Activated T-cell treated with anti-CD3 and anti-CD28 coated beads, Interleukin-2, amount 50 U/mL, for 72 hours (primary cell): Measurements from ENCODE around the gene TAPBPL. TPM values are rescaled to one million over a fixed set of nuclear protein-coding genes. Genes with fewer than 3 reads are reported as not detected.
"Not testable (repeated sequence)": the region's sequence is repeated elsewhere in the genome, so short reads cannot be mapped to it uniquely, and the experiment has no call there.

Source experiments
- ATAC-seq, 2 donors: fragments of 150-1000 bp; cut with Tn5 transposase; replicated peaks in 1 of 2; 2 replicates each; pipeline ENCODE4 v1.10.0; 2021; ENCODE audit warnings: moderate library complexity in 2 of 2, mild to moderate bottlenecking in 1 of 2
- DNase-seq, 2 donors: peaks; one replicate each; pipeline ENCODE4 v3.0.0; 2021 to 2022; ENCODE audit warnings: mixed read lengths in 1 of 2
- H3K27ac Mint-ChIP-seq: one replicate; pipeline ENCODE4 v1.8.0; 2022; ENCODE audit warnings: mild to moderate bottlenecking, moderate library complexity, mixed read lengths
- H3K27me3 Mint-ChIP-seq: one replicate; pipeline ENCODE4 v1.8.0; 2022; ENCODE audit warnings: low read depth, mixed read lengths
- H3K36me3 Mint-ChIP-seq, 2 donors: one replicate each; pipeline ENCODE4 v1.8.0; 2022; ENCODE audit warnings: mixed read lengths in 2 of 2, mild to moderate bottlenecking in 1 of 2; ENCODE audit not compliant: insufficient read depth in 2 of 2
- H3K4me1 Mint-ChIP-seq: one replicate; pipeline ENCODE4 v1.8.0; 2022; ENCODE audit warnings: low read depth, mixed read lengths
- H3K4me3 Mint-ChIP-seq, 2 donors: one replicate each; pipeline ENCODE4 v1.8.0; 2022; ENCODE audit warnings: mild to moderate bottlenecking in 2 of 2, mixed read lengths in 2 of 2, moderate library complexity in 2 of 2
- H3K9me3 Mint-ChIP-seq, 2 donors: one replicate each; pipeline ENCODE4 v1.8.0; 2022; ENCODE audit warnings: mixed read lengths in 2 of 2
- total RNA-seq, 2 donors: library from RNA; stranded (reverse); gene quantifications; one replicate each; pipeline ENCODE4 v1.2.3, GENCODE V29; 2022

The TAPBPL gene
- total RNA-seq, 2 donors from 2014 or later, result 26.0 to 29.6 TPM

- ATAC-seq (peak; percentile 87), DNase-seq (peak; percentile 95 to 96)
- Mint-ChIP-seq H3K9me3 (no peaks in the 10 kb centered on the region), H3K4me3 (peak within 1 kb of the TSS; percentile 94 to 100), H3K4me1 (peaks cover 58% of the 10 kb centered on the region), H3K27ac (peak within 1 kb of the TSS; percentile 97), H3K27me3 (no peaks in the 10 kb centered on the region), H3K36me3 (peaks cover 9 to 19% of the 10 kb centered on the region in 2 donors)
These were observed 41.8 kb downstream of the TAPBPL start, which contains the start of gene NCAPD2 for GRCh38 chr12:6493497-6494257. NCAPD2 (plus strand) TSS chr12:6494102; CDS start chr12:6495099, 997 bp downstream.

GRCh38 chr12:6494258-6494743 is 42.5 kb downstream of the TAPBPL start:
- H3K27ac Mint-ChIP-seq, result peak overlapping the region; percentile 96
- H3K36me3 Mint-ChIP-seq, result peaks cover 9 to 24% of the 10 kb centered on the region in 2 donors
- H3K9me3 Mint-ChIP-seq, result no peaks in the 10 kb centered on the region
- ATAC-seq (peak; percentile 0 to 2), DNase-seq (peak in 1 of 2 donors; percentile 17)
- H3K4me3 Mint-ChIP-seq, result peak overlapping the region; percentile 94 to 100
- peaks cover 58% of the 10 kb centered on the region for H3K4me1 Mint-ChIP-seq
- no peaks in the 10 kb centered on the region for H3K27me3 Mint-ChIP-seq

GRCh38 chr12:6494968-6495367 is 43.1 kb downstream of the TAPBPL start:
- Mint-ChIP-seq H3K27ac (peak overlapping the region; percentile 96), H3K36me3 (peaks cover 9 to 26% of the 10 kb centered on the region in 2 donors), H3K4me1 (peaks cover 58% of the 10 kb centered on the region), H3K27me3 (no peaks in the 10 kb centered on the region), H3K9me3 (no peaks in the 10 kb centered on the region), H3K4me3 (peak overlapping the region; percentile 94 to 100)
- DNase-seq (no peak), ATAC-seq (no peak)

- H3K27ac Mint-ChIP-seq, result peak overlapping the region; percentile 67
- not testable (repeated sequence) for ATAC-seq, DNase-seq, H3K9me3 Mint-ChIP-seq, H3K27me3 Mint-ChIP-seq
- peaks cover 49% of the 10 kb centered on the region for H3K4me1 Mint-ChIP-seq
- H3K4me3 Mint-ChIP-seq, result peak overlapping the region in 1 of 2 donors; percentile 2
- peaks cover 7 to 20% of the 10 kb centered on the region in 2 donors for H3K36me3 Mint-ChIP-seq
These were observed 45.4 kb downstream of the TAPBPL start for GRCh38 chr12:6497291-6497690.

DNA sequence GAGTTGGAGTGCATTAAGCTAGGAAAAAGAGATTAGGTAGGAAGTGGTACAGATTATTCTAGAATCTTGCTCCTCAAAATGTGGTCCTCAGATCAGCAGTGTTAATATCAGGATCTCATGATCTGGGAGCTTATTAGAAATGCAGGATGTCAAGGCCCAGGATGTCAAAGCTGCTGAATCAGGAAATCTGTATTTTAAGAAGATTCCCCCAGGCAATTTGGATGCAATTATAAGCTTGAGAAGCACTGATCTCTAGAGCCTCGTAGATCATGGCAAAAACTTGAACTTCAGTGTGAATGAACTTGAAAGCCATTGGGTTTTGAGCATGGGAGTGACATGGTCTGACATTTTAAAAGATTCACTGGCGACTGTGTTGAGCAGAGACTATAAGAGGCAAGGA is 48.6 kb downstream of the TAPBPL start:
- Mint-ChIP-seq H3K27me3 (no peaks in the 10 kb centered on the region), H3K27ac (no peak overlapping the region), H3K4me3 (no peak overlapping the region), H3K9me3 (no peaks in the 10 kb centered on the region), H3K4me1 (peaks cover 26% of the 10 kb centered on the region), H3K36me3 (peaks cover 2 to 18% of the 10 kb centered on the region in 2 donors)
- no peak for DNase-seq
- no peak for ATAC-seq

DNA sequence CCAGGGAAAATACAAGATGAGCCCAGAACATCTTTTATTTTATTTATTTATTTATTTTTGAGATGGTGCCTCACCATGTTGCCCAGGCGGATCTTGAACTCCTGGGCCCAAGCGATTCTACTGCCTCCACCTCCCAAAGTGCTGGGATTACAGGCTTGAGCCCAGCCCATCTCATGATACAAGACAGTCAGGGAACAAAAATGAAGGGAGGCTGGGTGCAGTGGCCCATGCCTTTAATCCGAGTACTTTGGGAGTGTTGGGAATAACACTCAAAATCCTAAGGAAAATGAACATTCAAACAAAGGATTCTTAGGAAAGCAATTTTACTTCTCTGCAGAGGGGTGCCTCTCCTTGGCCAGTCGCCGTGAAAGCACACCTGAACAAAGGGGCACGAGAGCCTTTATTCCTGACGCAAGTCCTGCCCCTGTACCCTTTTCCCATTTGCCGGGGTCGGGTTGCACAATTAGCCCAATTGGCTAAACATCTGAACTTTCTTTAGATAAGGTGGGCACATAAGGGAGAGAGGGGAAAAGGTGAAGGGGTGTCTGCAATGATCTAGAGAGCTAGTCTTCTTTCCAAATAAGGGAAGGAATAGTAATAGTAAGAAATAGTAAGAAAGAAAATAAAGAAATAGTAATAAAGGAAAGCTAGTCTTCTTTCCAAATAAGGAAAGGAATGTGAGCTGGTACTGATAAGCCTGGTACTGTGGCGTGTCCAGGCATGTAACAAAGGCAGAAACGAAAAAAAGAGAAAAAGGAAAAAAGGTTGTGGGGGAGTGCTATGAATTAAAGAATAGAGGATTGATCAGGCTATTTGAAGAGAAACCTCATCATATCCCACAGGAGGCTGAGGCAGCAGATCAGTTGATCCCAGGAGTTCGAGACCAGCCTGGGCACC is 55.5 kb downstream of the TAPBPL start:
- Mint-ChIP-seq H3K4me1 (peaks cover 9% of the 10 kb centered on the region), H3K9me3 (no peaks in the 10 kb centered on the region), H3K27ac (no peak overlapping the region), H3K27me3 (no peaks in the 10 kb centered on the region), H3K4me3 (no peak overlapping the region), H3K36me3 (peaks cover 17 to 32% of the 10 kb centered on the region in 2 donors)
- DNase-seq (no peak), ATAC-seq (no peak)

GRCh38 chr12:6508087-6508486 is 56.2 kb downstream of the TAPBPL start:
- no peak for ATAC-seq
- Mint-ChIP-seq H3K4me3 (no peak overlapping the region), H3K9me3 (no peaks in the 10 kb centered on the region), H3K36me3 (peaks cover 24 to 40% of the 10 kb centered on the region in 2 donors), H3K4me1 (peaks cover 9% of the 10 kb centered on the region), H3K27ac (no peak overlapping the region), H3K27me3 (no peaks in the 10 kb centered on the region)
- no peak for DNase-seq

Other genes starting within 250 kb of the TAPBPL start
- gene PLEKHG6, start 141.4 kb upstream of the TAPBPL start, total RNA-seq, result not detected
- gene TNFRSF1A, start 110.0 kb upstream of the TAPBPL start, total RNA-seq, result 10 to 100 TPM; 48.4 to 52.1 TPM
- gene SCNN1A, start 76.5 kb upstream of the TAPBPL start, total RNA-seq, result under 1 TPM; 0.29 to 0.67 TPM
- gene LTBR, start 67.9 kb upstream of the TAPBPL start, total RNA-seq, result 1 to 10 TPM; 1.3 to 1.9 TPM
- gene CD27, start 7.1 kb upstream of the TAPBPL start, total RNA-seq, result 10 to 100 TPM; 53.1 to 90.5 TPM
- 10 to 100 TPM; 51.2 to 53.1 TPM for gene VAMP1, start 18.6 kb downstream of the TAPBPL start, total RNA-seq
- gene MRPL51, start 41.2 kb downstream of the TAPBPL start, total RNA-seq, result 100 to 1,000 TPM; 170 to 179 TPM
- gene NCAPD2, start 42.1 kb downstream of the TAPBPL start, total RNA-seq, result 100 to 1,000 TPM; 156 to 168 TPM
- 1,000 to 10,000 TPM; 4,101 to 4,234 TPM for gene GAPDH, start 82.5 kb downstream of the TAPBPL start, total RNA-seq
- gene IFFO1, start 104.0 kb downstream of the TAPBPL start, total RNA-seq, result 10 to 100 TPM; 14.2 to 17.0 TPM
- gene NOP2, start 116.2 kb downstream of the TAPBPL start, total RNA-seq, result 10 to 100 TPM; 76.9 to 89.8 TPM
- gene CHD4, start 155.3 kb downstream of the TAPBPL start, total RNA-seq, result 100 to 1,000 TPM; 292 to 299 TPM
- gene LPAR5, start 183.9 kb downstream of the TAPBPL start, total RNA-seq, result 1 to 10 TPM; 4.1 to 8.9 TPM
- 1 to 10 TPM; 5.2 to 6.1 TPM for gene ACRBP, start 195.4 kb downstream of the TAPBPL start, total RNA-seq
- 10 to 100 TPM; 27.6 to 28.0 TPM for gene ING4, start 211.1 kb downstream of the TAPBPL start, total RNA-seq
- gene ZNF384, start 237.3 kb downstream of the TAPBPL start, total RNA-seq, result 10 to 100 TPM; 78.1 to 82.2 TPM
- under 1 TPM; 0.58 to 0.76 TPM for gene PIANP, start 248.8 kb downstream of the TAPBPL start, total RNA-seq